Ovary (tissue), 3 donors: Measurements from ENCODE around the gene ABLIM1.

Source experiments
- CTCF ChIP-seq, 3 donors: fragments of 450-650 bp in 2 of 3; fragments of 200-600 bp in 1 of 3; IDR thresholded peaks; one replicate each; pipeline versions ENCODE4 v1.5.1 to v1.8.0; 2016 to 2022; ENCODE audit warnings: antibody characterized with exemption in 3 of 3, mild to moderate bottlenecking in 1 of 3
- POLR2A ChIP-seq: fragments of 450-650 bp; IDR thresholded peaks from one replicate; pipeline ENCODE4 v1.6.1; 2017; ENCODE audit warnings: antibody characterized with exemption, mild to moderate bottlenecking, moderate library complexity
- donor health status: DM: no; HTN: no; CAD: no.

- TF ChIP-seq CTCF (IDR thresholded peaks at IDR 0.05), result no peak
- no peak for TF ChIP-seq POLR2A
Measured at GRCh38 chr10:114683162-114683561, 25.1 kb upstream of the ABLIM1 start.
